MM.1S (cell line): Measurements from ENCODE around the gene DCLK1.

Experiments
- DNase-seq: peaks from one replicate; pipeline ENCODE4 v3.0.0-alpha.2; 2015
- H2AFZ ChIP-seq: fragments of 300-600 bp; sonication (generic); 2 replicates; pipeline ENCODE4 v1.6.0; 2016; ENCODE audit warnings: antibody characterized with exemption, low read length
- H3F3A ChIP-seq: fragments of 300-600 bp; sonication (generic); 2 replicates; pipeline ENCODE4 v1.6.1; 2016; ENCODE audit warnings: mild to moderate bottlenecking, antibody characterized with exemption, low read length, moderate library complexity, mixed read lengths; ENCODE audit not compliant: insufficient read depth
- H3K27ac ChIP-seq: fragments of 300-600 bp; sonication (generic); 2 replicates; pipeline ENCODE4 v1.5.1; 2016; ENCODE audit warnings: mild to moderate bottlenecking, low read length
- H3K27me3 ChIP-seq: fragments of 300-600 bp; sonication (generic); replicated peaks from 2 replicates; pipeline ENCODE4 v1.6.0; 2016; ENCODE audit warnings: low read length; ENCODE audit not compliant: insufficient read depth
- H3K36me3 ChIP-seq: fragments of 300-600 bp; sonication (generic); replicated peaks from 2 replicates; pipeline ENCODE4 v1.6.1; 2016; ENCODE audit warnings: mild to moderate bottlenecking, low read length, mixed read lengths; ENCODE audit not compliant: insufficient read depth
- H3K4me1 ChIP-seq: fragments of 300-600 bp; sonication (generic); 2 replicates; pipeline ENCODE4 v1.6.1; 2016; ENCODE audit warnings: low read length, mixed read lengths
- H3K4me2 ChIP-seq: fragments of 300-600 bp; sonication (generic); 2 replicates; pipeline ENCODE4 v1.6.0; 2016; ENCODE audit warnings: low read depth, low read length
- H3K4me3 ChIP-seq: fragments of 300-600 bp; sonication (generic); 2 replicates; pipeline ENCODE4 v1.5.1; 2016; ENCODE audit warnings: low read length, mixed read lengths
- H3K79me2 ChIP-seq: fragments of 300-600 bp; sonication (generic); 2 replicates; pipeline ENCODE4 v1.6.1; 2016; ENCODE audit warnings: mixed run types, low read length, mixed read lengths
- H3K9ac ChIP-seq: fragments of 300-600 bp; sonication (generic); 2 replicates; pipeline ENCODE4 v1.6.1; 2016; ENCODE audit warnings: low read length, mixed read lengths
- H3K9me2 ChIP-seq: fragments of 300-600 bp; sonication (generic); replicated peaks from 2 replicates; pipeline ENCODE4 v1.6.1; 2016; ENCODE audit warnings: mild to moderate bottlenecking, low read length, mixed read lengths; ENCODE audit not compliant: insufficient read depth
- H3K9me3 ChIP-seq: fragments of 300-600 bp; sonication (generic); replicated peaks from 2 replicates; pipeline ENCODE4 v1.6.1; 2016; ENCODE audit warnings: mild to moderate bottlenecking, low read length, mixed read lengths; ENCODE audit not compliant: insufficient read depth
- H4K20me1 ChIP-seq: fragments of 300-600 bp; sonication (generic); 2 replicates; pipeline ENCODE4 v1.6.1; 2016; ENCODE audit warnings: mild to moderate bottlenecking, low read length, moderate library complexity, mixed read lengths; ENCODE audit not compliant: insufficient read depth
- EZH2 ChIP-seq: fragments of 300-600 bp; sonication (generic); optimal IDR thresholded peaks from 2 replicates; pipeline ENCODE3; 2017; ENCODE audit warnings: low read depth, mild to moderate bottlenecking, antibody characterized with exemption, low read length, mixed read lengths
- EZH2phosphoT487 ChIP-seq: fragments of 300-600 bp; sonication (generic); IDR thresholded peaks from 2 replicates; pipeline ENCODE4 v1.6.1; 2018; ENCODE audit warnings: antibody characterized with exemption, low read length
- TF ChIP-seq, protein P1 (sequence below): fragments of 300-600 bp; sonication (generic); IDR thresholded peaks from 2 replicates; pipeline ENCODE4 v1.5.1; 2016; ENCODE audit warnings: antibody characterized with exemption, low read length, mixed read lengths

Gene DCLK1

DNA sequence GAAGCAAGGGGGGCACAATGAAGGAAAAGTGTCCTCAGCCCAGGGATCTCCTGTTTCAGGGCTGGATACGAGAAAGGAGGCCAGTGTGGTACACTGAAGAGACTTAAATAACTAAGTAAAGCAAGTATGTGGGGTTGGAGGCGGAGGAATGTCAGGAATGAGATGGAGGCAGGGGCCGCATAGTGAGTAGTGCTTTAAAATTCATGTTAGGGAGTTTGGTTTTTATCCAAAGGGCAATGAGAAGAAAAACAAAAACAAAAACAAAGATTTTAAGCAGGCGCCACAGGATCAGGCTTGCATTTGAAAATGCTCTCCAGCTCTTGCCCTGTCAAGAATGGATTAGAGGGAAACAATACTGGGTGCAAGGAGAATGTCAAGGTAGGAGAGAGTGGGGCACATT is 273.4 kb downstream of the DCLK1 start:
- H3K4me3 ChIP-seq: no peak overlapping the region
- no peak overlapping the region for H3K27ac ChIP-seq
- H3K4me1 ChIP-seq: no peaks in the 10 kb centered on the region
- H3K9me3 ChIP-seq: no peaks in the 10 kb centered on the region
- H3K79me2 ChIP-seq: no peaks in the 10 kb centered on the region
- H3K36me3 ChIP-seq: no peaks in the 10 kb centered on the region
- H3K9me2 ChIP-seq: no peaks in the 10 kb centered on the region
- H3K4me2 ChIP-seq: no peak overlapping the region
- no peaks in the 10 kb centered on the region for H3K27me3 ChIP-seq
- H4K20me1 ChIP-seq: no peaks in the 10 kb centered on the region
- no peak for TF ChIP-seq EZH2phosphoT487
- TF ChIP-seq EZH2: no peak
- TF ChIP-seq, protein P1, sequence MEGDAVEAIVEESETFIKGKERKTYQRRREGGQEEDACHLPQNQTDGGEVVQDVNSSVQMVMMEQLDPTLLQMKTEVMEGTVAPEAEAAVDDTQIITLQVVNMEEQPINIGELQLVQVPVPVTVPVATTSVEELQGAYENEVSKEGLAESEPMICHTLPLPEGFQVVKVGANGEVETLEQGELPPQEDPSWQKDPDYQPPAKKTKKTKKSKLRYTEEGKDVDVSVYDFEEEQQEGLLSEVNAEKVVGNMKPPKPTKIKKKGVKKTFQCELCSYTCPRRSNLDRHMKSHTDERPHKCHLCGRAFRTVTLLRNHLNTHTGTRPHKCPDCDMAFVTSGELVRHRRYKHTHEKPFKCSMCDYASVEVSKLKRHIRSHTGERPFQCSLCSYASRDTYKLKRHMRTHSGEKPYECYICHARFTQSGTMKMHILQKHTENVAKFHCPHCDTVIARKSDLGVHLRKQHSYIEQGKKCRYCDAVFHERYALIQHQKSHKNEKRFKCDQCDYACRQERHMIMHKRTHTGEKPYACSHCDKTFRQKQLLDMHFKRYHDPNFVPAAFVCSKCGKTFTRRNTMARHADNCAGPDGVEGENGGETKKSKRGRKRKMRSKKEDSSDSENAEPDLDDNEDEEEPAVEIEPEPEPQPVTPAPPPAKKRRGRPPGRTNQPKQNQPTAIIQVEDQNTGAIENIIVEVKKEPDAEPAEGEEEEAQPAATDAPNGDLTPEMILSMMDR: no peak
- H3K9ac ChIP-seq: no peak overlapping the region
- H2AFZ ChIP-seq: no peak overlapping the region
- no peaks in the 10 kb centered on the region for H3F3A ChIP-seq
- no peak for DNase-seq

GRCh38 chr13:35856721-35857364 is 274.3 kb downstream of the DCLK1 start:
- H3K27me3 ChIP-seq: no peaks in the 10 kb centered on the region
- no peak overlapping the region for H3K4me3 ChIP-seq

DNA sequence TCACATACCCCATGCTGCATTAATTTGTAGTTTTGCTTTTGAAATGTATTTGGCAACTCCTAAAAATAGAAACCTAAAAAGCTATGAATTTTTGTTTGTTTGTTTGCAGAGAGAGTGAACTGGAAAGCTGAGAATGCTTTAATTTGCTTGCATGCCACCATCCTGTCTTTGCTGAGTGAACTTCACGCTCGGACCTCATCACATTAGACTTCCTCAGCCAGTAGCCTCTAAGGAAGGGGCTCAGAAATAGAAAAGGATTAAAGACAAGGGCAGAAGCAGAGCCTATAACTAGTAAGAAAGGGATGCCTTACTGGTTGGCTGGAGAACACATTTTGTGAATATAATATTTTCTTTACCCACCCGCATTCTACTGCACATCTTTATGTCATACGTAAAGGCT is 275.1 kb downstream of the DCLK1 start:
- Histone ChIP-seq H3K9ac (no peak overlapping the region), H3K27ac (no peak overlapping the region), H3K9me2 (no peaks in the 10 kb centered on the region), H3F3A (no peaks in the 10 kb centered on the region), H3K36me3 (no peaks in the 10 kb centered on the region), H3K4me2 (no peak overlapping the region), H4K20me1 (no peaks in the 10 kb centered on the region), H3K4me1 (no peaks in the 10 kb centered on the region), H3K79me2 (no peaks in the 10 kb centered on the region), H3K4me3 (no peak overlapping the region), H3K27me3 (no peaks in the 10 kb centered on the region), H2AFZ (no peak overlapping the region), H3K9me3 (no peaks in the 10 kb centered on the region)
- TF ChIP-seq EZH2phosphoT487: no peak
- TF ChIP-seq, protein P1: no peak
- no peak for TF ChIP-seq EZH2
- DNase-seq: no peak

More at GRCh38 chr13:35856721-35857364, 274.3 kb downstream of the DCLK1 start:
- Histone ChIP-seq H3K79me2 (no peaks in the 10 kb centered on the region), H3F3A (no peaks in the 10 kb centered on the region), H3K9me3 (no peaks in the 10 kb centered on the region), H4K20me1 (no peaks in the 10 kb centered on the region), H3K4me2 (no peak overlapping the region), H3K4me1 (no peaks in the 10 kb centered on the region), H2AFZ (no peak overlapping the region), H3K27ac (no peak overlapping the region), H3K36me3 (no peaks in the 10 kb centered on the region), H3K9ac (no peak overlapping the region), H3K9me2 (no peaks in the 10 kb centered on the region)
- TF ChIP-seq EZH2: no peak
- TF ChIP-seq, protein P1: no peak
- TF ChIP-seq EZH2phosphoT487: no peak
- DNase-seq: no peak
